Neural progenitor cell (in vitro differentiated cells): ENCODE data around the gene VSIG10. TPM values are rescaled to one million over a fixed set of nuclear protein-coding genes. Genes with fewer than 3 reads are reported as not detected.

Source experiments
- DNase-seq: peaks from one replicate; pipeline ENCODE4 v3.0.0-alpha.2; 2016; ENCODE audit warnings: low spot score
- H2AFZ ChIP-seq: fragments of 200-600 bp; sonication (generic); replicated peaks from 2 replicates; pipeline ENCODE4 v1.6.1; 2016; ENCODE audit warnings: antibody characterized with exemption
- H3F3A ChIP-seq: fragments of 200-600 bp; sonication (generic); 2 replicates; pipeline ENCODE4 v1.6.1; 2016; ENCODE audit warnings: antibody characterized with exemption, low read depth
- H3K27ac ChIP-seq: fragments of 200-600 bp; sonication (generic); 2 replicates; pipeline ENCODE4 v1.5.1; 2016; ENCODE audit warnings: mild to moderate bottlenecking
- H3K27me3 ChIP-seq: fragments of 200-600 bp; sonication (generic); 2 replicates; pipeline ENCODE4 v1.6.1; 2016; ENCODE audit warnings: mild to moderate bottlenecking, moderate library complexity
- H3K36me3 ChIP-seq: fragments of 200-600 bp; sonication (generic); 2 replicates; pipeline ENCODE4 v1.5.1; 2016
- H3K4me1 ChIP-seq: fragments of 200-600 bp; sonication (generic); 2 replicates; pipeline ENCODE4 v1.6.1; 2016; ENCODE audit warnings: mixed run types
- H3K4me2 ChIP-seq: fragments of 200-600 bp; sonication (generic); 2 replicates; pipeline ENCODE4 v1.6.1; 2016
- H3K4me3 ChIP-seq: fragments of 200-600 bp; sonication (generic); 2 replicates; pipeline ENCODE4 v1.5.1; 2016
- H3K79me2 ChIP-seq: fragments of 200-600 bp; sonication (generic); 2 replicates; pipeline ENCODE4 v1.6.1; 2016; ENCODE audit warnings: low read depth
- H3K9ac ChIP-seq: fragments of 200-600 bp; sonication (generic); 2 replicates; pipeline ENCODE4 v1.6.1; 2016
- H3K9me3 ChIP-seq: fragments of 200-600 bp; sonication (generic); 2 replicates; pipeline ENCODE4 v1.5.1; 2016; ENCODE audit warnings: low read depth
- H4K20me1 ChIP-seq: fragments of 200-600 bp; sonication (generic); 2 replicates; pipeline ENCODE4 v1.6.1; 2016; ENCODE audit warnings: low read depth
- H3K27ac Mint-ChIP-seq: 3 replicates; pipeline ENCODE4 v1.8.0; 2021; ENCODE audit warnings: mixed read lengths
- H3K27me3 Mint-ChIP-seq: 2 replicates; pipeline ENCODE4 v1.8.0; 2022; ENCODE audit warnings: low read depth, mild to moderate bottlenecking, inconsistent platforms, moderate library complexity, mixed read lengths; ENCODE audit not compliant: insufficient read depth
- H3K36me3 Mint-ChIP-seq: 3 replicates; pipeline ENCODE4 v1.8.0; 2021; ENCODE audit warnings: mixed read lengths
- H3K4me1 Mint-ChIP-seq: 3 replicates; pipeline ENCODE4 v1.8.0; 2021; ENCODE audit warnings: mixed read lengths
- H3K4me3 Mint-ChIP-seq: 3 replicates; pipeline ENCODE4 v1.8.0; 2021; ENCODE audit warnings: mild to moderate bottlenecking, moderate library complexity, mixed read lengths
- H3K9me3 Mint-ChIP-seq: 3 replicates; pipeline ENCODE4 v1.8.0; 2020; ENCODE audit warnings: mixed read lengths
- CTCF ChIP-seq: fragments of 200-600 bp; sonication (generic); IDR thresholded peaks from 2 replicates; pipeline ENCODE4 v1.5.1; 2017; ENCODE audit warnings: antibody characterized with exemption, mild to moderate bottlenecking
- EZH2 ChIP-seq: fragments of 200-600 bp; sonication (generic); IDR thresholded peaks from 2 replicates; pipeline ENCODE4 v1.6.1; 2017; ENCODE audit warnings: antibody characterized with exemption, mild to moderate bottlenecking, moderate library complexity
- EZH2phosphoT487 ChIP-seq: fragments of 200-600 bp; sonication (generic); IDR thresholded peaks from 2 replicates; pipeline ENCODE4 v1.6.1; 2017; ENCODE audit warnings: antibody characterized with exemption
- total RNA-seq: library from RNA; depleted of rRNA; stranded (reverse); fragments of >200 nt; gene quantifications from 2 replicates; pipeline ENCODE4 v1.2.3, GENCODE V29; 2015; ENCODE audit warnings: low replicate concordance

VSIG10 gene
- total RNA-seq, 1 donor from 2014 or later = 22.6 TPM

DNA sequence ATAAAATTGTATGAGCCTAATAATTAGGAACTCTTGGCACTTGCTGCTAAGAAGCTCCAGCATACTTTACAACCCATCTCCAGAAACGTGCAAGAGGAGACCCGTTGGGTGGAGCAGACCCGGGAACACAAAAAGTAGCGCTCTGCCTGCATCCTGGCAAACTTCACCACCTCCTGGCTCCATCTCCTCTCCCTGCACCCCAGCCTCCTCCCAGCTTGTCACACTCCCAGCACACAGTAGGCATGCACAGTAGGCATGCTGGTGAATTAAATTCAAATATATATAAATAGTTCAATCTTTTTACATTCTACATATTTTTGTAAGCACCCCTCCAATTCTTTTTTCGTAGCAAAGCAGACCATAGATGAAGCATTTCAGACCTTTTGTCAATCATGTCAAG is 1.2 kb downstream of the VSIG10 start:
- Mint-ChIP-seq H3K9me3 (no peaks in the 10 kb centered on the region), H3K36me3 (no peaks in the 10 kb centered on the region), H3K4me3 (peak overlapping the region; percentile 97), H3K27ac (peak overlapping the region; percentile 94), H3K4me1 (peaks cover 17% of the 10 kb centered on the region), H3K27me3 (peaks cover 12% of the 10 kb centered on the region)
- Histone ChIP-seq H3F3A (peaks cover 25% of the 10 kb centered on the region), H3K36me3 (no peaks in the 10 kb centered on the region), H3K9me3 (no peaks in the 10 kb centered on the region), H4K20me1 (no peaks in the 10 kb centered on the region), H3K4me3 (peak overlapping the region; percentile 90), H3K9ac (no peak overlapping the region), H3K27me3 (no peaks in the 10 kb centered on the region), H3K27ac (no peak overlapping the region), H3K79me2 (no peaks in the 10 kb centered on the region), H3K4me1 (no peaks in the 10 kb centered on the region), H2AFZ (peak overlapping the region; percentile 87), H3K4me2 (peak overlapping the region; percentile 90)
- no peak for DNase-seq
- TF ChIP-seq EZH2 (no peak), CTCF (no peak), EZH2phosphoT487 (no peak)

GRCh38 chr12:118102070-118102469 is 1.7 kb downstream of the VSIG10 start:
- Histone ChIP-seq H3K9ac (no peak overlapping the region), H3K79me2 (no peaks in the 10 kb centered on the region), H3K9me3 (no peaks in the 10 kb centered on the region), H2AFZ (no peak overlapping the region), H3K27ac (no peak overlapping the region), H3K4me1 (no peaks in the 10 kb centered on the region), H3K27me3 (no peaks in the 10 kb centered on the region), H3K36me3 (no peaks in the 10 kb centered on the region), H3F3A (peaks cover 25% of the 10 kb centered on the region), H3K4me3 (no peak overlapping the region), H4K20me1 (no peaks in the 10 kb centered on the region), H3K4me2 (peak overlapping the region; percentile 90)
- H3K4me3 Mint-ChIP-seq = peak overlapping the region; percentile 66
- peaks cover 12% of the 10 kb centered on the region for H3K27me3 Mint-ChIP-seq
- DNase-seq = no peak
- H3K9me3 Mint-ChIP-seq = no peaks in the 10 kb centered on the region
- H3K27ac Mint-ChIP-seq = no peak overlapping the region
- TF ChIP-seq EZH2phosphoT487 (no peak), CTCF (no peak), EZH2 (no peak)
- H3K36me3 Mint-ChIP-seq = no peaks in the 10 kb centered on the region
- H3K4me1 Mint-ChIP-seq = peaks cover 17% of the 10 kb centered on the region

DNA sequence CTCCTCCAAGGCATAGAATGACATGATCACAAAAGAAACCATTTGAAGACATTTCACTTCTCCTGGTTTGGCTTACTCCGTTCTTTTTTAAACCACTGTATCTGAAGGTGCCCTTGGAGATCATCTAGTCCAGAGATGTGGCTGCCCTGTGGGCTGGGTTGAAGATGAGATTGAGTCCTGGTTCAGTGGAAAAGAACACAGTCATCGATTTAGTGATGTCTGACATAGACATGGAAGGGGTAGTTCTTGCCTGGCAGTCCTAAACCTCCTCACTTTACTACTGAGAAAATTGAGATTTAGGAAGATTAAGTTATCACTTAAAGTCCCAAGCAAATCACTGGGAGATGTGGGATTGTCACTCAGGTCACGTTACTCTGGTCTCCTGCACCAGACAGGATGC is 2.8 kb downstream of the VSIG10 start:
- no peak overlapping the region for H2AFZ ChIP-seq
- H3K4me3 ChIP-seq = no peak overlapping the region
- H3K4me2 ChIP-seq = no peak overlapping the region
- H3K9ac ChIP-seq = no peak overlapping the region
- Mint-ChIP-seq H3K27ac (no peak overlapping the region), H3K9me3 (no peaks in the 10 kb centered on the region), H3K4me1 (peaks cover 17% of the 10 kb centered on the region), H3K36me3 (no peaks in the 10 kb centered on the region), H3K27me3 (peaks cover 12% of the 10 kb centered on the region), H3K4me3 (no peak overlapping the region)
- peaks cover 25% of the 10 kb centered on the region for H3F3A ChIP-seq
- no peaks in the 10 kb centered on the region for H3K27me3 ChIP-seq
- no peak overlapping the region for H3K27ac ChIP-seq
- H4K20me1 ChIP-seq = no peaks in the 10 kb centered on the region
- TF ChIP-seq EZH2phosphoT487 (no peak), EZH2 (no peak), CTCF (no peak)
- no peaks in the 10 kb centered on the region for H3K9me3 ChIP-seq
- DNase-seq = no peak
- H3K36me3 ChIP-seq = no peaks in the 10 kb centered on the region
- no peaks in the 10 kb centered on the region for H3K79me2 ChIP-seq
- no peaks in the 10 kb centered on the region for H3K4me1 ChIP-seq
